Left ventricle myocardium inferior (tissue), 1 donor: Measurements from ENCODE around the gene ATP11A. TPM values are rescaled to one million over a fixed set of nuclear protein-coding genes. Genes with fewer than 3 reads are reported as not detected.
A peak's percentile ranks its signal among the peaks of the same experiment; 100 is the strongest.

Experiments
- DNase-seq: peaks from one replicate; pipeline ENCODE4 v3.0.0-alpha.2; 2020
- H3K27ac ChIP-seq: fragments of 200-600 bp; replicated peaks from 2 replicates; pipeline ENCODE4 v1.8.0; 2021
- H3K27me3 ChIP-seq: fragments of 200-600 bp; 2 replicates; pipeline ENCODE4 v1.8.0; 2021; ENCODE audit warnings: low read depth
- H3K36me3 ChIP-seq: fragments of 200-600 bp; 2 replicates; pipeline ENCODE4 v1.8.0; 2021
- H3K4me1 ChIP-seq: fragments of 200-600 bp; 2 replicates; pipeline ENCODE4 v1.8.0; 2021
- H3K4me3 ChIP-seq: fragments of 200-600 bp; 2 replicates; pipeline ENCODE4 v1.8.0; 2021; ENCODE audit warnings: mild to moderate bottlenecking, moderate library complexity
- H3K9me3 ChIP-seq: fragments of 200-600 bp; replicated peaks from 2 replicates; pipeline ENCODE4 v1.8.0; 2021
- intact Hi-C: fragments of 100-400 bp; cut with micrococcal nuclease; formaldehyde crosslinking; loops from one replicate; pipeline ENCODE4 v1.11.0; 2022
- total RNA-seq: library from RNA; stranded (reverse); fragmentation: NEBNext Ultra II Directional; extraction: Animal tissue kit (Norgen Biotek cat#: 25700); gene quantifications from one replicate; pipeline ENCODE4 v1.2.1, GENCODE V29; 2021
- TF ChIP-seq, protein P1 (sequence below): fragments of 200-600 bp; IDR thresholded peaks from 2 replicates; pipeline ENCODE4 v1.8.0; 2021; ENCODE audit warnings: antibody characterized with exemption, mild to moderate bottlenecking, borderline replicate concordance
- donor health status: DM: no; HTN: yes; CAD: no; lungs with severe emphysema.

The ATP11A gene
- total RNA-seq, 1 donor from 2014 or later, result 106 TPM

DNA sequence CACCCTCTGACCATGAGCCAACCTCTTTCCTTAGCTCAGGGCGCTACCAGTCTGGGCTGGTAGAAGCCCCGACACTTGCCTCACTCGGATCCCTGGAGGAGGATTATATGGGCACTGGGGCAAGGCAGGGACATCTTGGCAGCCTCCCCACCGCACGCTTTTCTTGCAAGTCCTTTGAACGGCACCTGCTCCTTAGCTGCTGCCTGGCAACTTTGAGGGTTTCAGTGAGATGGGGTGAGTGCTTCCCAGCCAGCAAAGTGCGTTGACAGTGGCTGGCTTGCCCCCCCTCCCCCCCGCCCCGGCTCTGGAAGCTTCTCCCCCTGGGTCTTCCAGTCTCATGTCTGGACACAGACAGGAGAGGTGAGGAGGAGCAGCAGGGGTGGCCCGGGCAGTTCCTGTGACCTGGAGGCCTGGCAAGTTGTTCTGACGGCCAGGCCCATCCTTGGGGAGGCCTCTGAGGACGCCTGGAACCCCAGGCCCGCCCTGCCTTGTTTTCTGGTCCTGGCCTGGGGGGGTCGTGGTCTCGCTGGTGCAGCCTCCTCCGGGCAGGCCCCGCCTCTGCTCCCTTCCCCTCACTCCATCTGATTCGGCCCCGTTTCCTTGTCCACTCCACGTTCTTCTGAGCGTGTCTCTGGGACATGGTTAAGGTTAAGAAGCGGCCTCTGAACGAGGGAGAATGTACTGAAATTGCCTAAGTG, 75.2 kb downstream of the ATP11A start:
- Histone ChIP-seq H3K36me3 (no peaks in the 10 kb centered on the region), H3K27ac (no peak overlapping the region), H3K4me1 (peaks cover 47% of the 10 kb centered on the region), H3K27me3 (no peaks in the 10 kb centered on the region), H3K9me3 (no peaks in the 10 kb centered on the region), H3K4me3 (no peak overlapping the region)
- TF ChIP-seq, protein P1, sequence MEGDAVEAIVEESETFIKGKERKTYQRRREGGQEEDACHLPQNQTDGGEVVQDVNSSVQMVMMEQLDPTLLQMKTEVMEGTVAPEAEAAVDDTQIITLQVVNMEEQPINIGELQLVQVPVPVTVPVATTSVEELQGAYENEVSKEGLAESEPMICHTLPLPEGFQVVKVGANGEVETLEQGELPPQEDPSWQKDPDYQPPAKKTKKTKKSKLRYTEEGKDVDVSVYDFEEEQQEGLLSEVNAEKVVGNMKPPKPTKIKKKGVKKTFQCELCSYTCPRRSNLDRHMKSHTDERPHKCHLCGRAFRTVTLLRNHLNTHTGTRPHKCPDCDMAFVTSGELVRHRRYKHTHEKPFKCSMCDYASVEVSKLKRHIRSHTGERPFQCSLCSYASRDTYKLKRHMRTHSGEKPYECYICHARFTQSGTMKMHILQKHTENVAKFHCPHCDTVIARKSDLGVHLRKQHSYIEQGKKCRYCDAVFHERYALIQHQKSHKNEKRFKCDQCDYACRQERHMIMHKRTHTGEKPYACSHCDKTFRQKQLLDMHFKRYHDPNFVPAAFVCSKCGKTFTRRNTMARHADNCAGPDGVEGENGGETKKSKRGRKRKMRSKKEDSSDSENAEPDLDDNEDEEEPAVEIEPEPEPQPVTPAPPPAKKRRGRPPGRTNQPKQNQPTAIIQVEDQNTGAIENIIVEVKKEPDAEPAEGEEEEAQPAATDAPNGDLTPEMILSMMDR, result no peak
- intact Hi-C loops, result no loop called here
- no peak for DNase-seq

DNA sequence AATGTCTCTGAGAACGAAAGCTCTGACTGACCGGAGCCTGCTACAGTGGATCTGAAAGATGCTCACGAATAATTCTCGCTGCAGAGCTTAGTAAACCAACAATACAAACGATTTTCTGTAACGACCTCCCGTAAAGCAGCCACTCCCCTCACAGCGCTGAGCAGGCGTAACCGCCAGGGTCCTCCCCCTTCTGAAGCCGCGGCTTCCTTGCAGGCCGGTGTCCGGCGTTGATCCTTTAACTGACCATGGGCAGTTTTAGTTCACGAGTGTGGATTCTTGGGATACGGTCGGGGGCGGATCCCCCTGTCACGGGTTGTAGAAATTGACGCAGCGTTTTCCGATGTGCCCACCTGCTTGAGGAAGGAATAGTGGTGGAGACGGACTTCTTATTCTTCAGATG, 75.9 kb downstream of the ATP11A start:
- DNase-seq, result no peak
- H3K36me3 ChIP-seq, result no peaks in the 10 kb centered on the region
- no peaks in the 10 kb centered on the region for H3K27me3 ChIP-seq
- H3K4me3 ChIP-seq, result no peak overlapping the region
- H3K27ac ChIP-seq, result no peak overlapping the region
- intact Hi-C loops, result no loop called here
- TF ChIP-seq, protein P1, result no peak
- H3K4me1 ChIP-seq, result peaks cover 50% of the 10 kb centered on the region
- no peaks in the 10 kb centered on the region for H3K9me3 ChIP-seq

DNA sequence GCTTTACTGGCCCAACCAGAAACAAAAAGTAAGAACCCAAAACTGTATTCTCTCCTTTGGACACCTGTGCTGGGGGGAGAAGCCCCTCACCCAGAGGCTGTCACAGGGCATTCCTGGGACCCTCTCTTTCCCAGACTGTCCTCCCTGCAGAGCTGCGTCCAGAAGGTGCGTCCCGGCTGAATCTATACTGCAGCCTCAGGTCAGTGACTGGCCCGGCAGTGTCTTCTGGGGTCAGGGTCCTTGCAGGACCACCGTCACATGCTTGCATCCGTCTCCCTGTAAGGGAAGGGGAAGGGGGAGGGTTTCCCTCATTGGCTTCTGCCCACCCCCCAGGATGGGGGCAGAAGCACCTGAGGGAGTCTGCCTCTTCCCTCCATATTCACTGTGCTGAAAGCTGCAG, 76.5 kb downstream of the ATP11A start:
- Histone ChIP-seq H3K36me3 (no peaks in the 10 kb centered on the region), H3K4me1 (peaks cover 56% of the 10 kb centered on the region), H3K27ac (no peak overlapping the region), H3K4me3 (no peak overlapping the region), H3K9me3 (no peaks in the 10 kb centered on the region), H3K27me3 (no peaks in the 10 kb centered on the region)
- DNase-seq, result no peak
- TF ChIP-seq, protein P1, result no peak
- intact Hi-C loops, result no loop called here

DNA sequence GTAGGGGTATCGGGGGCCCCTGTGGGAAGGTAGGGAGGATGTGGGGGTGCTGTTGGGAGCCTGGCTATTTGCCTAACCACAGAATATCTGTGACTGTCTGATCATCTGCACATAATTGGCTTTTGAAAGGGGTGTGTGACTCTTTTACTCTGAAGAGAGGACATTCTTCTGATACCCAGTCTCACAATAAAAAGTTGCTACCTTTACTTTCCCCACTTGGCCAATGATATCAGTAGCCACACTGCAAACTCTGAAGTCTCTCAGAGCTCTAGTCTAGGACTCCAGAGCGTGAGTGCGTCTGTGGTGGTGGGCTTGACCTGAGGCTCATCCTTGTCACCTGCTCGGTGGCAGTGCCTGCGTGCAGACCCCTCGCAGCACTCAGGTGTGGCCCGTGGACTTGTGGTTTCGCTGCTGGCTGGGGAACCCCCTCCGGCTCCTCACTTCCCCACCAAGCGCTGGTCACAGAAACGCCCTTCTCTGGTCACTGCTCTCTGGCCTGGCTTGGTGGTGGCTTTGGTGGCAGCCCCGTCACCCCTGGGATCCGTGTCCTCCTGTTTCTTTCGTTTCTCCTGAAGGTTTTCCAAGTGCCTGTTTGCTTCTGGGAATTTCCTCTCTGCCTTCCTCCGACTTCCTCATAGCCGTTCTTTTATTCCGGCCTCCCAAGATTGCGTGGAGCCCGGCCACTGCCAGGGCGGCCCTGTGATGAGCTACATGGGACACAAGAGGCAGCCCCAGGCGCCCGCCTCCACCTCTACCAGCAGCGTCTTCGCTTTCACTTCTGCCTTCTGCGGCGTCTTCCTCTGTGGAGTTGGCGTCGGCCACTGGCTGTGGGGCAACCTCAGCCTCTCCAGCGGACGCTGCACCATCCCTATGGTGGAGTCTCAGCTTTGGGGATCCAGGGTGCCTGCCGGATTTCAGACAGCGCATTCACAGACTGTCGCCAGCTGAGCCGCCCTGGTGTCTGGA, 78.0 kb downstream of the ATP11A start:
- H3K4me1 ChIP-seq, result peaks cover 56% of the 10 kb centered on the region
- H3K4me3 ChIP-seq, result no peak overlapping the region
- TF ChIP-seq, protein P1, result no peak
- no peak overlapping the region for H3K27ac ChIP-seq
- H3K9me3 ChIP-seq, result no peaks in the 10 kb centered on the region
- intact Hi-C loops, result no loop called here
- H3K27me3 ChIP-seq, result no peaks in the 10 kb centered on the region
- DNase-seq, result peak; percentile 51
- H3K36me3 ChIP-seq, result no peaks in the 10 kb centered on the region

DNA sequence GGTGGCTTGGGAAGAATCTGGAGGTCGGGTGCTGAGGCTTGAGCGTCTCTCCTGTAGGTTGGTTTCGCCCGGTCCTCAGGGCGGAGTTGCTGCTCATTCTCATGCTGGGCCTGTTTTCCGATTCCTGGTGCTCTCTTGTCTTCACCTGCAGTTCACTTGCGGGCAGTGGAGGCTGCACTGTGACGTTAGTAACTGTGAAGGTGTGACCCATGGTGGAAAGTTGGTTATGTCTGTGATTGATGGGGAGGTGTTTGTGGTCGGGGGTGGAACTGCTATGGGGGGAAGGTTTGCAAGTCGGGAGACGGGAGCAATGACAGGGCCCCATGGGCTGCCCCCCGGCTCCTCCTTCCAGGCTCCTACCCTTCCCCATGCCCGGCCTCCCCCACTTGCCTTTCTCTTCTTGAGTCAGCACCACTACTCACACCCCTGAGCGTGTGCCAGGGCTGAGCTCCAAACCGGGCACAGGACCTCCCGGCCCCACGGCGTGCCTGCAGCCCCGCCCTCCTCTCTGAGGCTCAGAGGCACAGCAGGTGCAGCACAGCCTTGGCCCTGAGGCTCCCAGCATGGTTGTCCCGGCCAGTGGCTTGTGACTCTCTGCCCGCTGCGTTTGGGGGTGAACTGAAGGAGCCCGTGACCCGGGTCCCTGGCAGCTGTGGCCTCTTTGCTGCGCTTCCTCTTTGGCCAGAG, 79.1 kb downstream of the ATP11A start:
- TF ChIP-seq, protein P1, result no peak

More for the DNA sequence above, 79.1 kb downstream of the ATP11A start:
- Histone ChIP-seq H3K4me3 (no peak overlapping the region), H3K27ac (peak overlapping the region; percentile 83), H3K27me3 (no peaks in the 10 kb centered on the region), H3K4me1 (peaks cover 64% of the 10 kb centered on the region), H3K9me3 (no peaks in the 10 kb centered on the region), H3K36me3 (no peaks in the 10 kb centered on the region)
- DNase-seq, result peak; percentile 70
- intact Hi-C loops, result no loop called here
